ENCODE results near the gene THSD7B. TPM values are rescaled to one million over a fixed set of nuclear protein-coding genes. Genes with fewer than 3 reads are reported as not detected.

THSD7B gene
- total and polyA plus RNA-seq, 2 experiments from 2014 or later = 0.86 to 3.8 TPM

- TF ChIP-seq EZH2phosphoT487 (IDR thresholded peaks at IDR 0.05; ENCODE audit: unreplicated experiment) = no peak
- TF ChIP-seq ZNF331 (CRISPR knock-in tag; IDR thresholded peaks at IDR 0.05; ENCODE audit: low read depth) = no peak
- no peak for TF ChIP-seq POLR2AphosphoS5 (IDR thresholded peaks at IDR 0.05; ENCODE audit: low read depth)
- TF ChIP-seq REST (IDR thresholded peaks at IDR 0.05; ENCODE audit: unreplicated experiment) = no peak
- no peak for TF ChIP-seq CREB1 (CRISPR knock-in tag; IDR thresholded peaks at IDR 0.05; ENCODE audit: low read depth)
Measured at GRCh38 chr2:136985044-136985443, 219.7 kb downstream of the THSD7B start (continued).

- TF ChIP-seq NANOG (IDR thresholded peaks at IDR 0.05; ENCODE audit: borderline replicate concordance) = no peak
- no peak for TF ChIP-seq JUNB (IDR thresholded peaks at IDR 0.05; ENCODE audit: unreplicated experiment)
- no peak for TF ChIP-seq CREB1 (CRISPR knock-in tag; IDR thresholded peaks at IDR 0.05; ENCODE audit: low read depth)
- no peak for TF ChIP-seq ZNF331 (CRISPR knock-in tag; IDR thresholded peaks at IDR 0.05; ENCODE audit: low read depth)
- TF ChIP-seq ZNF114 (CRISPR knock-in tag; IDR thresholded peaks at IDR 0.05) = no peak
- H3K36me3 Mint-ChIP-seq (ENCODE audit: low read depth) = no peaks in the 10 kb centered on the region
- H3K4me3 Mint-ChIP-seq = no peak overlapping the region
- H3K27me3 Mint-ChIP-seq (ENCODE audit: insufficient read depth, low read depth, poor library complexity) = no peaks in the 10 kb centered on the region
- H3K9me2 ChIP-seq (ENCODE audit: insufficient read depth) = 0 out of 2 replicates have a peak, but pooled peaks cover 5% of the 10 kb centered on the region
- H2AFZ ChIP-seq = no peak overlapping the region
- H3K4me1 ChIP-seq (ENCODE audit: insufficient read depth) = no peaks in the 10 kb centered on the region
- DNase-seq (ENCODE audit: low spot score) = no peak
- H3K9me3 Mint-ChIP-seq = no peaks in the 10 kb centered on the region; the same call in 1 of the 3 replicates
- no peaks in the 10 kb centered on the region for H4K20me1 ChIP-seq (replicated peaks; ENCODE audit: insufficient read depth)
- H3K36me3 ChIP-seq (ENCODE audit: insufficient read depth) = no peaks in the 10 kb centered on the region
- H3K27ac ChIP-seq (ENCODE audit: low read depth) = no peak overlapping the region
- no peak overlapping the region for H3K4me2 ChIP-seq
- no peaks in the 10 kb centered on the region for H3F3A ChIP-seq (replicated peaks; ENCODE audit: low read depth)
- H3K27ac Mint-ChIP-seq = no peak overlapping the region
- no peak for ATAC-seq
- no peaks in the 10 kb centered on the region for H3K27me3 ChIP-seq (ENCODE audit: insufficient read depth)
- no peaks in the 10 kb centered on the region for H3K4me1 Mint-ChIP-seq
- no peak overlapping the region for H3K4me3 ChIP-seq
- no peaks in the 10 kb centered on the region for H3K79me2 ChIP-seq (replicated peaks; ENCODE audit: insufficient read depth)
Measured at GRCh38 chr2:136986605-136987221, 221.4 kb downstream of the THSD7B start.

DNA sequence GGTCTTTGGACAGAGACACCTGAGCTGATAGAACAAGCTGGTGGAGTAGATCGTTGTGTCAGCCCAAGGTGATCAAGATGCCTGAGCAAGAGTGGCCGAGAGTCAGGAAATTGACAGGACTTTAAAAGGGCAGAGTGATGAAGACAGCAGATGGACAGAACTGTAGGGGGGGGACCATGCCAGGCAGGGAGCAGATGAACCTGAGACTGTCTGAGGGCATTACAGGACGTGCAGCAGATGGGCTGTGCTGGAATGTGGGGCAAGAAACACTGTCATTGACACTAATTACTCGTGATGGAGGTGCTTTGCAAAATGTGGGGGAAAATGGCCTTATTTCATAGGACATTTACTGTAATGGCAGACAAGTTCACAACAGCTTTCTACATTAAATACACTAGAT, 225.0 kb downstream of the THSD7B start:
- Histone ChIP-seq H3K79me2 (replicated peaks; ENCODE audit: insufficient read depth) (no peaks in the 10 kb centered on the region), H3K4me3 (no peak overlapping the region), H3K27ac (ENCODE audit: low read depth) (no peak overlapping the region), H3K4me2 (no peak overlapping the region), H3K9me2 (ENCODE audit: insufficient read depth) (no peaks in the 10 kb centered on the region), H3K4me1 (ENCODE audit: insufficient read depth) (no peaks in the 10 kb centered on the region), H3K36me3 (ENCODE audit: insufficient read depth) (no peaks in the 10 kb centered on the region), H3F3A (replicated peaks; ENCODE audit: low read depth) (no peaks in the 10 kb centered on the region), H2AFZ (no peak overlapping the region), H4K20me1 (replicated peaks; ENCODE audit: insufficient read depth) (no peaks in the 10 kb centered on the region), H3K27me3 (ENCODE audit: insufficient read depth) (no peaks in the 10 kb centered on the region)
- H3K27ac Mint-ChIP-seq = no peak overlapping the region
- no peaks in the 10 kb centered on the region; the same call in 2 of the 3 replicates for H3K9me3 Mint-ChIP-seq
- DNase-seq (ENCODE audit: low spot score) (no peak), ATAC-seq (no peak)
- no peaks in the 10 kb centered on the region for H3K27me3 Mint-ChIP-seq (ENCODE audit: insufficient read depth, low read depth, poor library complexity)
- no peaks in the 10 kb centered on the region for H3K36me3 Mint-ChIP-seq (ENCODE audit: low read depth)
- H3K4me1 Mint-ChIP-seq = no peaks in the 10 kb centered on the region
- H3K4me3 Mint-ChIP-seq = no peak overlapping the region
- TF ChIP-seq ZNF331 (CRISPR knock-in tag; IDR thresholded peaks at IDR 0.05; ENCODE audit: low read depth) (no peak), POLR2AphosphoS5 (IDR thresholded peaks at IDR 0.05; ENCODE audit: low read depth) (no peak), ZNF114 (CRISPR knock-in tag; IDR thresholded peaks at IDR 0.05) (no peak), NANOG (IDR thresholded peaks at IDR 0.05; ENCODE audit: borderline replicate concordance) (no peak), REST (IDR thresholded peaks at IDR 0.05; ENCODE audit: unreplicated experiment) (no peak), CREB1 (CRISPR knock-in tag; IDR thresholded peaks at IDR 0.05; ENCODE audit: low read depth) (no peak), EZH2 (IDR thresholded peaks at IDR 0.05; ENCODE audit: low read depth, unreplicated experiment) (no peak)
